HepG2 (cell line): Measurements from ENCODE around the gene GRIK5. TPM values are rescaled to one million over a fixed set of nuclear protein-coding genes. Genes with fewer than 3 reads are reported as not detected.

Experiments
- ATM ChIP-seq: fragments of 450-650 bp; IDR thresholded peaks from 2 replicates; pipeline ENCODE4 v1.7.1; 2017; ENCODE audit warnings: mild to moderate bottlenecking, borderline replicate concordance
- CENPT ChIP-seq: sonication (generic); formaldehyde crosslinking; IDR thresholded peaks from 2 replicates; pipeline ENCODE4 v1.8.0; 2022; ENCODE audit warnings: low read depth, mild to moderate bottlenecking, moderate library complexity, missing genetic modification reagents
- HOMEZ ChIP-seq: IDR thresholded peaks from 2 replicates; pipeline ENCODE4 v1.6.1; 2016; ENCODE audit warnings: low read depth
- IKZF1 ChIP-seq: fragments of 450-650 bp; IDR thresholded peaks from 2 replicates; pipeline ENCODE4 v1.7.1; 2016
- NBN ChIP-seq: fragments of 450-650 bp; conservative IDR thresholded peaks from 2 replicates; pipeline ENCODE4 v1.6.1; 2017
- PITX1 ChIP-seq: sonication (generic); formaldehyde crosslinking; IDR thresholded peaks from 2 replicates; pipeline ENCODE4 v1.5.1; 2020; ENCODE audit warnings: mild to moderate bottlenecking, missing genetic modification reagents
- TCF12 ChIP-seq, 2 experiments: fragments of 450-650 bp in 1 of 2; sonication (generic) in 1 of 2; formaldehyde crosslinking in 1 of 2; IDR thresholded peaks; 2 replicates each; pipeline versions ENCODE4 v1.6.1 to v1.8.0; 2017 to 2022; ENCODE audit warnings: antibody characterized with exemption in 1 of 2, mild to moderate bottlenecking in 1 of 2, missing genetic modification reagents in 1 of 2, moderate library complexity in 1 of 2
- XRCC5 ChIP-seq: fragments of 200-400 bp; formaldehyde crosslinking; optimal IDR thresholded peaks from 2 replicates; pipeline ENCODE3; 2017; ENCODE audit warnings: mild to moderate bottlenecking, low read length
- ZNF124 ChIP-seq: sonication (generic); formaldehyde crosslinking; IDR thresholded peaks from 2 replicates; pipeline ENCODE4 v1.4.0; 2020; ENCODE audit warnings: missing genetic modification reagents
- ZNF143 ChIP-seq: sonication (generic); formaldehyde crosslinking; IDR thresholded peaks from 2 replicates; pipeline ENCODE4 v1.4.0; 2020; ENCODE audit warnings: missing genetic modification reagents
- ZNF160 ChIP-seq: sonication (generic); formaldehyde crosslinking; IDR thresholded peaks from 2 replicates; pipeline ENCODE4 v1.8.0; 2022; ENCODE audit warnings: mild to moderate bottlenecking, inconsistent platforms, missing genetic modification reagents
- ZNF547 ChIP-seq: sonication (generic); formaldehyde crosslinking; IDR thresholded peaks from 2 replicates; pipeline ENCODE4 v1.5.1; 2020; ENCODE audit warnings: mild to moderate bottlenecking, missing genetic modification reagents
- ZNF563 ChIP-seq: sonication (generic); formaldehyde crosslinking; IDR thresholded peaks from 2 replicates; pipeline ENCODE4 v1.8.0; 2022; ENCODE audit warnings: mild to moderate bottlenecking, moderate library complexity, missing genetic modification reagents
- ZNF761 ChIP-seq: sonication (generic); formaldehyde crosslinking; conservative IDR thresholded peaks from 2 replicates; pipeline ENCODE4 v1.4.0; 2020; ENCODE audit warnings: mild to moderate bottlenecking, missing genetic modification reagents
- polyA plus RNA-seq, 8 experiments: library from polyadenylated mRNA; depleted of rRNA in 3 of 8; stranded (reverse) in 7 of 8; unstranded in 1 of 8; fragments of >200 nt; fragmentation: Illumina TruSeq in 4 of 8; extraction: Trizol in 4 of 8; gene quantifications; 2 replicates each; pipeline versions ENCODE4 v1.2.1 to v1.2.3, GENCODE V29; 2011 to 2016; ENCODE audit warnings: low read depth in 4 of 8, missing spikeins in 1 of 8, mixed read lengths in 1 of 8; ENCODE audit not compliant: insufficient read depth in 1 of 8
- total RNA-seq, 5 experiments: library from RNA; depleted of rRNA; stranded (reverse); fragments of >200 nt; fragmentation: Illumina TruSeq; extraction: Trizol; gene quantifications; 2 replicates each; pipeline ENCODE4 v1.2.3, GENCODE V29; 2016; ENCODE audit warnings: low read depth in 1 of 5
- TF ChIP-seq, protein P1 (sequence below): sonication (generic); formaldehyde crosslinking; IDR thresholded peaks from 2 replicates; pipeline ENCODE4 v1.5.0; 2020; ENCODE audit warnings: missing genetic modification reagents
- TF ChIP-seq, protein P2 (sequence below): sonication (generic); formaldehyde crosslinking; conservative IDR thresholded peaks from 2 replicates; pipeline ENCODE4 v1.8.0; 2022; ENCODE audit warnings: mild to moderate bottlenecking, moderate library complexity, missing genetic modification reagents
- TF ChIP-seq, protein P3 (sequence below): sonication (generic); formaldehyde crosslinking; IDR thresholded peaks from 2 replicates; pipeline ENCODE4 v1.4.0; 2020; ENCODE audit warnings: missing genetic modification reagents
- TF ChIP-seq, protein P4 (sequence below): IDR thresholded peaks from 2 replicates; pipeline ENCODE4 v1.6.1; 2016; ENCODE audit warnings: mild to moderate bottlenecking

GRIK5 gene
- total and polyA plus RNA-seq, 2 of the 13 experiments (the other 11 are each of a cell fraction or from before 2014, with no cell fraction given) = not detected

- TF ChIP-seq, protein P1, sequence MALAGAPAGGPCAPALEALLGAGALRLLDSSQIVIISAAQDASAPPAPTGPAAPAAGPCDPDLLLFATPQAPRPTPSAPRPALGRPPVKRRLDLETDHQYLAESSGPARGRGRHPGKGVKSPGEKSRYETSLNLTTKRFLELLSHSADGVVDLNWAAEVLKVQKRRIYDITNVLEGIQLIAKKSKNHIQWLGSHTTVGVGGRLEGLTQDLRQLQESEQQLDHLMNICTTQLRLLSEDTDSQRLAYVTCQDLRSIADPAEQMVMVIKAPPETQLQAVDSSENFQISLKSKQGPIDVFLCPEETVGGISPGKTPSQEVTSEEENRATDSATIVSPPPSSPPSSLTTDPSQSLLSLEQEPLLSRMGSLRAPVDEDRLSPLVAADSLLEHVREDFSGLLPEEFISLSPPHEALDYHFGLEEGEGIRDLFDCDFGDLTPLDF (CRISPR knock-in tag) = no peak
- TF ChIP-seq ZNF160 = peak; percentile 50
- no peak for TF ChIP-seq TCF12 (IDR thresholded peaks at IDR 0.05)
- TF ChIP-seq TCF12 (CRISPR knock-in tag; IDR thresholded peaks at IDR 0.05) = no peak
- TF ChIP-seq NBN = no peak
- TF ChIP-seq ZNF124 (CRISPR knock-in tag) = no peak
- no peak for TF ChIP-seq IKZF1
- TF ChIP-seq ZNF563 (CRISPR knock-in tag) = peak; percentile 76
- TF ChIP-seq, protein P2, sequence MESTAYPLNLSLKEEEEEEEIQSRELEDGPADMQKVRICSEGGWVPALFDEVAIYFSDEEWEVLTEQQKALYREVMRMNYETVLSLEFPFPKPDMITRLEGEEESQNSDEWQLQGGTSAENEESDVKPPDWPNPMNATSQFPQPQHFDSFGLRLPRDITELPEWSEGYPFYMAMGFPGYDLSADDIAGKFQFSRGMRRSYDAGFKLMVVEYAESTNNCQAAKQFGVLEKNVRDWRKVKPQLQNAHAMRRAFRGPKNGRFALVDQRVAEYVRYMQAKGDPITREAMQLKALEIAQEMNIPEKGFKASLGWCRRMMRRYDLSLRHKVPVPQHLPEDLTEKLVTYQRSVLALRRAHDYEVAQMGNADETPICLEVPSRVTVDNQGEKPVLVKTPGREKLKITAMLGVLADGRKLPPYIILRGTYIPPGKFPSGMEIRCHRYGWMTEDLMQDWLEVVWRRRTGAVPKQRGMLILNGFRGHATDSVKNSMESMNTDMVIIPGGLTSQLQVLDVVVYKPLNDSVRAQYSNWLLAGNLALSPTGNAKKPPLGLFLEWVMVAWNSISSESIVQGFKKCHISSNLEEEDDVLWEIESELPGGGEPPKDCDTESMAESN = peak; percentile 72; the same call in 1 of the 2 replicates
- peak; percentile 47; the same call in 1 of the 2 replicates for TF ChIP-seq HOMEZ
- TF ChIP-seq ZNF761 (CRISPR knock-in tag) = peak; percentile 24; the same call in 1 of the 2 replicates
- TF ChIP-seq, protein P3, sequence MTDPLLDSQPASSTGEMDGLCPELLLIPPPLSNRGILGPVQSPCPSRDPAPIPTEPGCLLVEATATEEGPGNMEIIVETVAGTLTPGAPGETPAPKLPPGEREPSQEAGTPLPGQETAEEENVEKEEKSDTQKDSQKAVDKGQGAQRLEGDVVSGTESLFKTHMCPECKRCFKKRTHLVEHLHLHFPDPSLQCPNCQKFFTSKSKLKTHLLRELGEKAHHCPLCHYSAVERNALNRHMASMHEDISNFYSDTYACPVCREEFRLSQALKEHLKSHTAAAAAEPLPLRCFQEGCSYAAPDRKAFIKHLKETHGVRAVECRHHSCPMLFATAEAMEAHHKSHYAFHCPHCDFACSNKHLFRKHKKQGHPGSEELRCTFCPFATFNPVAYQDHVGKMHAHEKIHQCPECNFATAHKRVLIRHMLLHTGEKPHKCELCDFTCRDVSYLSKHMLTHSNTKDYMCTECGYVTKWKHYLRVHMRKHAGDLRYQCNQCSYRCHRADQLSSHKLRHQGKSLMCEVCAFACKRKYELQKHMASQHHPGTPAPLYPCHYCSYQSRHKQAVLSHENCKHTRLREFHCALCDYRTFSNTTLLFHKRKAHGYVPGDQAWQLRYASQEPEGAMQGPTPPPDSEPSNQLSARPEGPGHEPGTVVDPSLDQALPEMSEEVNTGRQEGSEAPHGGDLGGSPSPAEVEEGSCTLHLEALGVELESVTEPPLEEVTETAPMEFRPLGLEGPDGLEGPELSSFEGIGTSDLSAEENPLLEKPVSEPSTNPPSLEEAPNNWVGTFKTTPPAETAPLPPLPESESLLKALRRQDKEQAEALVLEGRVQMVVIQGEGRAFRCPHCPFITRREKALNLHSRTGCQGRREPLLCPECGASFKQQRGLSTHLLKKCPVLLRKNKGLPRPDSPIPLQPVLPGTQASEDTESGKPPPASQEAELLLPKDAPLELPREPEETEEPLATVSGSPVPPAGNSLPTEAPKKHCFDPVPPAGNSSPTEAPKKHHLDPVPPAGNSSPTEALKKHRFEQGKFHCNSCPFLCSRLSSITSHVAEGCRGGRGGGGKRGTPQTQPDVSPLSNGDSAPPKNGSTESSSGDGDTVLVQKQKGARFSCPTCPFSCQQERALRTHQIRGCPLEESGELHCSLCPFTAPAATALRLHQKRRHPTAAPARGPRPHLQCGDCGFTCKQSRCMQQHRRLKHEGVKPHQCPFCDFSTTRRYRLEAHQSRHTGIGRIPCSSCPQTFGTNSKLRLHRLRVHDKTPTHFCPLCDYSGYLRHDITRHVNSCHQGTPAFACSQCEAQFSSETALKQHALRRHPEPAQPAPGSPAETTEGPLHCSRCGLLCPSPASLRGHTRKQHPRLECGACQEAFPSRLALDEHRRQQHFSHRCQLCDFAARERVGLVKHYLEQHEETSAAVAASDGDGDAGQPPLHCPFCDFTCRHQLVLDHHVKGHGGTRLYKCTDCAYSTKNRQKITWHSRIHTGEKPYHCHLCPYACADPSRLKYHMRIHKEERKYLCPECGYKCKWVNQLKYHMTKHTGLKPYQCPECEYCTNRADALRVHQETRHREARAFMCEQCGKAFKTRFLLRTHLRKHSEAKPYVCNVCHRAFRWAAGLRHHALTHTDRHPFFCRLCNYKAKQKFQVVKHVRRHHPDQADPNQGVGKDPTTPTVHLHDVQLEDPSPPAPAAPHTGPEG = no peak
- TF ChIP-seq CENPT (CRISPR knock-in tag) = no peak
- TF ChIP-seq, protein P4, sequence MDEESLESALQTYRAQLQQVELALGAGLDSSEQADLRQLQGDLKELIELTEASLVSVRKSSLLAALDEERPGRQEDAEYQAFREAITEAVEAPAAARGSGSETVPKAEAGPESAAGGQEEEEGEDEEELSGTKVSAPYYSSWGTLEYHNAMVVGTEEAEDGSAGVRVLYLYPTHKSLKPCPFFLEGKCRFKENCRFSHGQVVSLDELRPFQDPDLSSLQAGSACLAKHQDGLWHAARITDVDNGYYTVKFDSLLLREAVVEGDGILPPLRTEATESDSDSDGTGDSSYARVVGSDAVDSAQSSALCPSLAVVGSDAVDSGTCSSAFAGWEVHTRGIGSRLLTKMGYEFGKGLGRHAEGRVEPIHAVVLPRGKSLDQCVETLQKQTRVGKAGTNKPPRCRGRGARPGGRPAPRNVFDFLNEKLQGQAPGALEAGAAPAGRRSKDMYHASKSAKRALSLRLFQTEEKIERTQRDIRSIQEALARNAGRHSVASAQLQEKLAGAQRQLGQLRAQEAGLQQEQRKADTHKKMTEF (CRISPR knock-in tag) = peak; percentile 69; the same call in 1 of the 2 replicates
- TF ChIP-seq ZNF547 = peak; percentile 84; the same call in 1 of the 2 replicates
- TF ChIP-seq ATM = no peak
- peak; percentile 76 for TF ChIP-seq PITX1 (CRISPR knock-in tag)
- TF ChIP-seq XRCC5 = peak; percentile 90
- no peak for TF ChIP-seq ZNF143 (CRISPR knock-in tag)
Observed at GRCh38 chr19:42075616-42076379, 5.8 kb upstream of the GRIK5 start, which contains the start of gene ZNF574 (continued).
